ENCODE results near the gene CDH4. TPM values are rescaled to one million over a fixed set of nuclear protein-coding genes. Genes with fewer than 3 reads are reported as not detected.

The CDH4 gene
- total RNA-seq, 2 experiments from 2014 or later: not detected

- ChIA-PET CTCF (ENCODE audit: unreplicated experiment) (no interaction called here), POLR2A (no interaction called here)
- intact Hi-C loops (cut with micrococcal nuclease; ENCODE audit: unreplicated experiment): no loop called here
- no peaks in the 10 kb centered on the region for H3K9me2 ChIP-seq (ENCODE audit: insufficient read depth, low read length)
- no peak overlapping the region for H3K4me2 ChIP-seq (ENCODE audit: low read length)
- H3K4me1 ChIP-seq (ENCODE audit: insufficient read depth, low read length, poor library complexity, severe bottlenecking): no peaks in the 10 kb centered on the region
- no peaks in the 10 kb centered on the region for H3K36me3 ChIP-seq (ENCODE audit: insufficient read depth, low read length)
- no peaks in the 10 kb centered on the region for H4K20me1 ChIP-seq (ENCODE audit: insufficient read depth, low read length)
- H2AFZ ChIP-seq (ENCODE audit: low read length): no peak overlapping the region
- H3K27ac ChIP-seq (ENCODE audit: low read depth, low read length, poor library complexity, severe bottlenecking): no peak overlapping the region
- no peak for DNase-seq (ENCODE audit: low spot score)
- no peak overlapping the region for H3K4me3 ChIP-seq (ENCODE audit: low read depth, low read length, poor library complexity, severe bottlenecking)
- H3K79me2 ChIP-seq (ENCODE audit: insufficient read depth, low read depth, low read length): no peaks in the 10 kb centered on the region
- no peaks in the 10 kb centered on the region for H3K9me3 ChIP-seq (ENCODE audit: low read length)
- TF ChIP-seq EZH2phosphoT487 (IDR thresholded peaks at IDR 0.05; ENCODE audit: borderline replicate concordance, low read depth, low read length) (no peak), CTCF (conservative IDR thresholded peaks at IDR 0.05; ENCODE audit: low read length) (no peak)
- BruUV-seq (replicated peaks): no TSS peak
Measured at GRCh38 chr20:61391812-61392520, 139.9 kb downstream of the CDH4 start.

DNA sequence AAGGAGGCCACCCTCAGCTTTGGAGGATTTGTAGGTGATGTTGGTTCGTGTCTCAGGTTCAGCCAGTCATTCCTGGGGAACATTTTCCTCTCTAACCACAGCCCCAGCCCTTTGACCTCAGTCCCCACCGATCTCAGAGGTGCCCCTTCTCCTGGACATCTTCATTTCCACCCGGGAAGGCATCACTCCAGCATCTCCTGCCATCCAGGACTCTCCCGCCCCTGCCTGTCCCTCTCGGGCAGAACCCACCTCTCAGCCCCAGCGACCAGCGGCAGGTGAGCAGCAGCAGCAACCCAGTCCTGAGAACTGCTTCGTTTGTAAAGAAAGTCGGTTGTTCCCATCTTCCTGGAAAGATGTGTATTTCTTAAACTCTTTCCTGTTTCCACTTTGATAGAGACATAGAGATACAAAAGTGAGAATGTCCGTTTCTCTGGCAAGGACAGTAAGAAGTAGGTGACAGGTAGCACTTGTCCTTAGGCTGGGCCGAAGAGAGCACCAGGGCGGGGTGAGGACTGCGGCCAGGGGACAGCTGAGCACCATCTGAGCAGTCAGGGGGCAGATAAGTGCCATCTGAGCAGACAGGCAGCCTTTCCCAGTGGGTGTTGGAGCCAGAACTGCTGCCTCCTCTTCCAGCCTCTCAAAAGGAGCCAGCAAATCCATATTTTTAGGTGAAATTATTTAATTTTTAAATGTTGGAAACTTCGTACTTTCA is 142.2 kb downstream of the CDH4 start:
- POLR2A ChIA-PET: no interaction called here
- no peaks in the 10 kb centered on the region for H3K79me2 ChIP-seq (ENCODE audit: insufficient read depth, low read depth, low read length)
- H3K36me3 ChIP-seq (ENCODE audit: insufficient read depth, low read length): no peaks in the 10 kb centered on the region
- no peak overlapping the region for H3K27ac ChIP-seq (ENCODE audit: low read depth, low read length, poor library complexity, severe bottlenecking)
- H2AFZ ChIP-seq (ENCODE audit: low read length): no peak overlapping the region
- no peak for DNase-seq (ENCODE audit: low spot score)
- no peaks in the 10 kb centered on the region for H3K9me2 ChIP-seq (ENCODE audit: insufficient read depth, low read length)
- H3K4me2 ChIP-seq (ENCODE audit: low read length): no peak overlapping the region
- no peaks in the 10 kb centered on the region for H3K9me3 ChIP-seq (ENCODE audit: low read length)
- no peaks in the 10 kb centered on the region for H4K20me1 ChIP-seq (ENCODE audit: insufficient read depth, low read length)
- intact Hi-C loops (cut with micrococcal nuclease; ENCODE audit: unreplicated experiment): no loop called here
- no TSS peak for BruUV-seq (replicated peaks)
- CTCF ChIA-PET (ENCODE audit: unreplicated experiment): no interaction called here
- no peak overlapping the region for H3K4me3 ChIP-seq (ENCODE audit: low read depth, low read length, poor library complexity, severe bottlenecking)
- no peaks in the 10 kb centered on the region for H3K4me1 ChIP-seq (ENCODE audit: insufficient read depth, low read length, poor library complexity, severe bottlenecking)
- TF ChIP-seq CTCF (conservative IDR thresholded peaks at IDR 0.05; ENCODE audit: low read length) (no peak), EZH2phosphoT487 (IDR thresholded peaks at IDR 0.05; ENCODE audit: borderline replicate concordance, low read depth, low read length) (no peak)

DNA sequence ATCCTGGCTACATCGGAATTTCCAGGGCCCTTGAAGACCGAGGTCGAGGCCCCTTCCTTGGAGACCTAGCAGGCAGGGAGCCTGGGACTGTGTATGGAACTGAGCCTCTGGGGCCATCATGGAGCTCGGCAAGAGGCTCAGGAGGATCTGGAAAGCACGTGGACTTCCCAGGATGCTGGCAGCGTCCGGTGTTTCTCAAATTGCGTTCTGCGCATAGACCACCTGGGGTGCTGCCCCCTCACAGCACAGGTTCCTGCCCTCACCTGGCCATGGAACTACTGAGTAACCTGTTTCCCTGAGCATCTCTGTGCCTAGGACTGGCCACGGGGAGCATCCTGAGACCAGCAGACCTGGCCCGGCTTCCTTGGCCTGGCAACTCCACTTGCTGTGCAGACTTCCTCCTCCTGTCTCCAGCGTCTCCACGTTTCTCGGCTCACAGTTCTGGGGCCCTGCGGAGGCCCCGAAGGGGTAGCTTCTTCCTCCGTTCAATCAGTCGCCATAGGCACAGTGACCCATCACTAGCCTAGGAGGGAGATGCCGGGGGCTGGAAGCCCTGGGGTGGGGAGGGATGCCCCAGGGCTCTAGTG is 144.3 kb downstream of the CDH4 start:
- intact Hi-C loops (cut with micrococcal nuclease; ENCODE audit: unreplicated experiment): no loop called here
- H2AFZ ChIP-seq (ENCODE audit: low read length): no peak overlapping the region
- BruUV-seq (replicated peaks): no TSS peak
- no peaks in the 10 kb centered on the region for H3K9me3 ChIP-seq (ENCODE audit: low read length)
- TF ChIP-seq CTCF (conservative IDR thresholded peaks at IDR 0.05; ENCODE audit: low read length) (no peak), EZH2phosphoT487 (IDR thresholded peaks at IDR 0.05; ENCODE audit: borderline replicate concordance, low read depth, low read length) (no peak)
- CTCF ChIA-PET (ENCODE audit: unreplicated experiment): no interaction called here
- no peak overlapping the region for H3K4me2 ChIP-seq (ENCODE audit: low read length)
- no peak overlapping the region for H3K4me3 ChIP-seq (ENCODE audit: low read depth, low read length, poor library complexity, severe bottlenecking)
- POLR2A ChIA-PET: no interaction called here
- no peak for DNase-seq (ENCODE audit: low spot score)
- H3K36me3 ChIP-seq (ENCODE audit: insufficient read depth, low read length): no peaks in the 10 kb centered on the region
- H3K4me1 ChIP-seq (ENCODE audit: insufficient read depth, low read length, poor library complexity, severe bottlenecking): no peaks in the 10 kb centered on the region
- H4K20me1 ChIP-seq (ENCODE audit: insufficient read depth, low read length): no peaks in the 10 kb centered on the region
- H3K9me2 ChIP-seq (ENCODE audit: insufficient read depth, low read length): no peaks in the 10 kb centered on the region
- H3K27ac ChIP-seq (ENCODE audit: low read depth, low read length, poor library complexity, severe bottlenecking): no peak overlapping the region
- H3K79me2 ChIP-seq (ENCODE audit: insufficient read depth, low read depth, low read length): no peaks in the 10 kb centered on the region

Data from OCI-LY7 (cell line).